Effector memory CD4-positive, alpha-beta T cell (primary cell): ENCODE measurements around the gene PPP1R16B.

ENCODE experiments used
- DNase-seq, 3 donors: peaks; one replicate each; pipeline ENCODE4 v3.0.0-alpha.2; 2020
- H3K27ac ChIP-seq: 2 replicates; pipeline ENCODE4 v1.7.0; 2013; ENCODE audit warnings: mild to moderate bottlenecking, low read length, moderate library complexity; ENCODE audit not compliant: insufficient read depth, poor library complexity, severe bottlenecking
- H3K27me3 ChIP-seq: replicated peaks from 2 replicates; pipeline ENCODE4 v1.7.0; 2013; ENCODE audit warnings: mild to moderate bottlenecking, low read length; ENCODE audit not compliant: insufficient read depth, control insufficient read depth, poor library complexity, severe bottlenecking
- H3K36me3 ChIP-seq: 2 replicates; pipeline ENCODE4 v1.7.0; 2013; ENCODE audit warnings: mild to moderate bottlenecking, low read length, moderate library complexity; ENCODE audit not compliant: control insufficient read depth, insufficient read depth
- H3K4me1 ChIP-seq: 2 replicates; pipeline ENCODE4 v1.7.0; 2013; ENCODE audit warnings: low read length, mild to moderate bottlenecking; ENCODE audit not compliant: control insufficient read depth, insufficient read depth, poor library complexity, severe bottlenecking
- H3K4me3 ChIP-seq: 2 replicates; pipeline ENCODE4 v1.7.0; 2013; ENCODE audit warnings: low read length, low read depth, mild to moderate bottlenecking; ENCODE audit not compliant: insufficient read depth, poor library complexity, severe bottlenecking
- H3K9me3 ChIP-seq: 2 replicates; pipeline ENCODE4 v1.7.0; 2013; ENCODE audit warnings: mild to moderate bottlenecking, low read length, moderate library complexity; ENCODE audit not compliant: control insufficient read depth

PPP1R16B gene

DNA sequence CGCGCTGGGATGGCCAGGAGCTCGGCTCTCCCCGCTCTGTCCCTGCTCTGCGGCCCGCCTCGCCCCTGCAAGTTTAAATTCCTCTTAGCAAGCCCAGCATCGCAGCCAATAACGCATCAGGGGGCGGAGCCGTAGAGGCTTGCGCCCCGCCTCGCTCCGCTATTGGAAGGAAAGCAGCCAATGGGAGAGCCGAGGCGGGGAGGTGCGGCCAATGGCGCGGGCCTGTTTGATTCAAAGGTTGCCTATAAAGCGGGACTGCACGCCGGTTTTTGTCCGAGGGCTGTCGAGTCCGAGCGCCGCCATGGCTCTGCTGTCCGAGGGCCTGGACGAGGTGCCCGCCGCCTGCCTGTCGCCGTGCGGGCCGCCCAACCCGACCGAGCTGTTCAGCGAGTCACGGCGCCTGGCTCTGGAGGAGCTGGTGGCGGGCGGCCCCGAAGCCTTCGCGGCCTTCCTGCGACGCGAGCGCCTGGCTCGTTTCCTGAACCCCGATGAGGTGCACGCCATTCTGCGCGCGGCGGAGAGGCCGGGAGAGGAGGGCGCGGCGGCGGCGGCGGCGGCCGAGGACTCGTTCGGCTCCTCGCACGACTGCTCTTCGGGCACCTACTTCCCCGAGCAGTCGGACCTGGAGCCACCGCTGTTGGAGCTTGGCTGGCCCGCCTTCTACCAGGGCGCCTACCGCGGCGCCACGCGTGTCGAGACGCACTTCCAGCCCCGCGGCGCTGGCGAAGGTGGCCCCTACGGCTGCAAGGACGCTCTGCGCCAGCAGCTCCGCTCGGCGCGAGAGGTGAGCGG is 120.8 kb downstream of the PPP1R16B start, which contains the start of gene FAM83D:
Gene FAM83D, plus strand, starts transcription at position 276 of the 792 bp plus-strand sequence. Its CDS starts 26 bp downstream, at position 302.
- H3K4me3 ChIP-seq = peak within 1 kb of the TSS; percentile 62
- no peaks in the 10 kb centered on the region for H3K27me3 ChIP-seq
- H3K4me1 ChIP-seq = peaks cover 13% of the 10 kb centered on the region
- peak; percentile 88 to 89 (median 89) for DNase-seq
- H3K9me3 ChIP-seq = no peaks in the 10 kb centered on the region
- H3K36me3 ChIP-seq = peaks cover 4% of the 10 kb centered on the region
- H3K27ac ChIP-seq = peak within 1 kb of the TSS; percentile 40

GRCh38 chr20:38926934-38927616 is 121.6 kb downstream of the PPP1R16B start:
- DNase-seq = no peak
- peaks cover 13% of the 10 kb centered on the region for H3K4me1 ChIP-seq

GRCh38 chr20:38927902-38928578 is 122.5 kb downstream of the PPP1R16B start:
- Histone ChIP-seq H3K27ac (no peak overlapping the region), H3K36me3 (no peaks in the 10 kb centered on the region), H3K27me3 (no peaks in the 10 kb centered on the region), H3K4me3 (no peak overlapping the region), H3K9me3 (no peaks in the 10 kb centered on the region), H3K4me1 (peaks cover 13% of the 10 kb centered on the region)
- DNase-seq = no peak

More at GRCh38 chr20:38926934-38927616, 121.6 kb downstream of the PPP1R16B start:
- Histone ChIP-seq H3K36me3 (no peaks in the 10 kb centered on the region), H3K9me3 (no peaks in the 10 kb centered on the region), H3K27ac (peak overlapping the region; percentile 40), H3K4me3 (peak overlapping the region; percentile 62), H3K27me3 (no peaks in the 10 kb centered on the region)

DNA sequence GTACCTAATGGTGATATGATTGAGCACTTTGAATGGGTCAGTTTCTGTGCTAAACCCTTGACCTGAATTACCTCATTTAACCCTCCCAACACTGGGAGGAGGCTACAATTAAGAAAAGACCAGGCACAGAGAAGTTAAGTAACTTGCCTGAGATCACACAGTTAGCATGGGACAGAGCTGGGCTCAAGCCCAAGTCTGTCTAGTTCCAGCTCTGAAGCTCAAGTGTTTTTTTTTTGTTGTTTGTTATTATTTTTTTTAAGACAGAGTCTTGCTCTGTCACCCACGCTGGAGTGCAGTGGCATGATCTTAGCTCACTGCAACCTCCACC is 124.7 kb downstream of the PPP1R16B start:
- Histone ChIP-seq H3K27me3 (no peaks in the 10 kb centered on the region), H3K4me3 (no peak overlapping the region), H3K27ac (no peak overlapping the region), H3K36me3 (no peaks in the 10 kb centered on the region), H3K4me1 (peaks cover 13% of the 10 kb centered on the region), H3K9me3 (no peaks in the 10 kb centered on the region)
- no peak for DNase-seq

DNA sequence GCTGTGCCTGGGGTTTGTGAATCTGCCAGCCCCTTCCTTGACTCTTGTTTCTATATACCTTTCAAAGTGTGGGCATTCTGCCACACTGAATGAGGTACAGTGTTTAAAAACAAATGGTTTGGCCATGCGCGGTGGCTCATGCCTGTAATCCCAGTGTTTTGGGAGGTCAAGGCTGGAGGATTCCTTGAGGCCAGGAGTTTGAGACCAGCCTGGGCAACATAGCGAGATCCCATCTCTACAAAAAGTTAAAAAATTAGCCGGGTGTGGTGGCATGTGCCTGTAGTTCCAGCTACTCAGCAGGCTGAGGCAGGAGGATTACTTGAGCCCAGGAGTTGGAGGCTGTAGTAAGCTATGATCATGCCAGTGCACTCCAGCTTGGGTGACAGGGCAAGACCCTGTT is 126.5 kb downstream of the PPP1R16B start:
- peaks cover 6% of the 10 kb centered on the region for H3K4me1 ChIP-seq
- no peak overlapping the region for H3K27ac ChIP-seq

GRCh38 chr20:38932457-38933120 is 127.1 kb downstream of the PPP1R16B start:
- DNase-seq = no peak
- Histone ChIP-seq H3K9me3 (no peaks in the 10 kb centered on the region), H3K27me3 (no peaks in the 10 kb centered on the region), H3K4me3 (no peak overlapping the region), H3K36me3 (no peaks in the 10 kb centered on the region), H3K27ac (no peak overlapping the region), H3K4me1 (peaks cover 3% of the 10 kb centered on the region)

More for the DNA sequence above, 126.5 kb downstream of the PPP1R16B start:
- H3K4me3 ChIP-seq = no peak overlapping the region
- no peak for DNase-seq
- no peaks in the 10 kb centered on the region for H3K36me3 ChIP-seq
- H3K9me3 ChIP-seq = no peaks in the 10 kb centered on the region
- H3K27me3 ChIP-seq = no peaks in the 10 kb centered on the region

DNA sequence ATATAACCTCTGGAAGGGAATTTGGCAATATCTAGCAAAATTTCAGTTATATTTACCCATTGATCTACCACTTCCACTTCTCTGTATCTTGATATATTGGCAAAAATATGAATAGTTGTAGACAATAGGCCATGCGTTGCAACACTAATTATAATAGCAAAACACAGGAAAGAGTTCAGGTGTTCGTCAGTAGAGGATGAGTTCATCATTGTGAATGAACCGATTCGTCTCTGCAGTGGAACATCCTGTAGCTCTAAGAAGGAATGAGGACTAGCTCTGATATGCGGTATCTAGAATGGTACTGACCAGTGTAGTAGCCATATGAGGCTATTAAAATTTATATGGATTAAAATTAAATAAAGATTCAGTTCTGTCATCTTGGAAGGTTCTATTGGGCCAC is 129.0 kb downstream of the PPP1R16B start:
- H3K9me3 ChIP-seq = no peaks in the 10 kb centered on the region
- no peaks in the 10 kb centered on the region for H3K27me3 ChIP-seq
- peaks cover 3% of the 10 kb centered on the region for H3K4me1 ChIP-seq
- DNase-seq = no peak
- no peak overlapping the region for H3K27ac ChIP-seq
- no peaks in the 10 kb centered on the region for H3K36me3 ChIP-seq
- H3K4me3 ChIP-seq = no peak overlapping the region

GRCh38 chr20:38935285-38935684 is 129.8 kb downstream of the PPP1R16B start:
- H3K4me1 ChIP-seq = no peaks in the 10 kb centered on the region
- no peaks in the 10 kb centered on the region for H3K36me3 ChIP-seq
- H3K27ac ChIP-seq = no peak overlapping the region
- DNase-seq = no peak
- H3K9me3 ChIP-seq = no peaks in the 10 kb centered on the region
- H3K4me3 ChIP-seq = no peak overlapping the region
- H3K27me3 ChIP-seq = no peaks in the 10 kb centered on the region

GRCh38 chr20:38935967-38936407 is 130.5 kb downstream of the PPP1R16B start:
- no peak overlapping the region for H3K27ac ChIP-seq
- H3K9me3 ChIP-seq = no peaks in the 10 kb centered on the region
- no peaks in the 10 kb centered on the region for H3K27me3 ChIP-seq
- no peak overlapping the region for H3K4me3 ChIP-seq
- H3K4me1 ChIP-seq = no peaks in the 10 kb centered on the region
- no peak for DNase-seq
- no peaks in the 10 kb centered on the region for H3K36me3 ChIP-seq
